GM12873 (cell line): ENCODE measurements around the gene MXD1.

ENCODE experiments used
- TF ChIP-seq, protein P1 (sequence below): IDR thresholded peaks from 2 replicates; pipeline ENCODE4 v1.5.1; 2012; ENCODE audit warnings: low read depth, mild to moderate bottlenecking, moderate library complexity, low read length, control low read depth; ENCODE audit not compliant: insufficient read depth; ENCODE audit errors: missing control alignments

Gene MXD1, protein sequence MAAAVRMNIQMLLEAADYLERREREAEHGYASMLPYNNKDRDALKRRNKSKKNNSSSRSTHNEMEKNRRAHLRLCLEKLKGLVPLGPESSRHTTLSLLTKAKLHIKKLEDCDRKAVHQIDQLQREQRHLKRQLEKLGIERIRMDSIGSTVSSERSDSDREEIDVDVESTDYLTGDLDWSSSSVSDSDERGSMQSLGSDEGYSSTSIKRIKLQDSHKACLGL

DNA sequence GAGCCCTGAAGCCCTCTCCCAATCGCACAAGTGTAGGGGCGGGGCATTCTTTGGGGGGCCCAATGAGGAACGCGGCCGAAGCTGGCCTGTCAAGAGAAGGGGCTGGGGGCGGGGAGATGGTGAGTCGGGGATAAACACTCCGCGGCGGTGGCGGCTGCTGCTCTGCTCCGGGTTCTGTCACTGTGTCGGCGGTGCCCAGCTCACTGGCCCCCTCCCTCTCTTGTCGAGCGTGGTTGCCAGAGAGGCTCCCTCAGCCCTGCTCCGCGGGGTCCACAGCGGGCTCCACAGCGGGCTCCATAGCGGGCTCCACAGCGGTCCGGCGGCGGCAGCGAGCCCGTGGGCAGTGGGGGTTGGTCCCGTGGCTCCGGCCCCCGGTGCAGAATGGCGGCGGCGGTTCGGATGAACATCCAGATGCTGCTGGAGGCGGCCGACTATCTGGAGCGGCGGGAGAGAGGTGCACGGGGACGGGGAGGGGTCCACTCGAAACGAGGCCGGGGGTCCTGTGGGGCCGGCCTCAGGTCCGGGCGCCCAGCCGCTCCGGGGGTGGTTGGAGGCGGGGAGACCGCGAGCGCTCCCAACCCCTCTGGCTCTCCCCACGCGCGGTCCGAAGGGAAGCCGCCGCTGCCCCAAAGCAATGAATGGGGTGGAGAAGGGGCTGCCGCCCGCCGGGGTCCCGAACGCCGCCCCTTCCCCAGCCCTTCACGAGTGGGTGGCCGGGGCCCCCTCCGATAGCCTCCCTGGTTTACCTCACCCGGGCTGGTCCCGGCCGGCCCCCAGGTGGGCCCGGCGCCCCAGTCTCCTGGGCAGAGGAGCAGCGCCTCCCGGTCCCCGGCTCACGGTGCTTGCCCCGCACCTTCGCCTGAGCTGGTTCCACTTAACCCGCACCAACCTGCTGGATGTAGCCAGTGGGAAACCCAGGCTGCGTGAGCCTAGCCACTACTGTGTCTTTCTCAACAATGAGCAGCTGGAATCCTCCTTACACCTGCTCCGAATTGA, at the start of gene MXD1:
Gene MXD1, plus strand, starts transcription at position 160 of the 996 bp plus-strand sequence. Its CDS starts 222 bp downstream, at position 382.
- TF ChIP-seq, protein P1, sequence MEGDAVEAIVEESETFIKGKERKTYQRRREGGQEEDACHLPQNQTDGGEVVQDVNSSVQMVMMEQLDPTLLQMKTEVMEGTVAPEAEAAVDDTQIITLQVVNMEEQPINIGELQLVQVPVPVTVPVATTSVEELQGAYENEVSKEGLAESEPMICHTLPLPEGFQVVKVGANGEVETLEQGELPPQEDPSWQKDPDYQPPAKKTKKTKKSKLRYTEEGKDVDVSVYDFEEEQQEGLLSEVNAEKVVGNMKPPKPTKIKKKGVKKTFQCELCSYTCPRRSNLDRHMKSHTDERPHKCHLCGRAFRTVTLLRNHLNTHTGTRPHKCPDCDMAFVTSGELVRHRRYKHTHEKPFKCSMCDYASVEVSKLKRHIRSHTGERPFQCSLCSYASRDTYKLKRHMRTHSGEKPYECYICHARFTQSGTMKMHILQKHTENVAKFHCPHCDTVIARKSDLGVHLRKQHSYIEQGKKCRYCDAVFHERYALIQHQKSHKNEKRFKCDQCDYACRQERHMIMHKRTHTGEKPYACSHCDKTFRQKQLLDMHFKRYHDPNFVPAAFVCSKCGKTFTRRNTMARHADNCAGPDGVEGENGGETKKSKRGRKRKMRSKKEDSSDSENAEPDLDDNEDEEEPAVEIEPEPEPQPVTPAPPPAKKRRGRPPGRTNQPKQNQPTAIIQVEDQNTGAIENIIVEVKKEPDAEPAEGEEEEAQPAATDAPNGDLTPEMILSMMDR: no peak

DNA sequence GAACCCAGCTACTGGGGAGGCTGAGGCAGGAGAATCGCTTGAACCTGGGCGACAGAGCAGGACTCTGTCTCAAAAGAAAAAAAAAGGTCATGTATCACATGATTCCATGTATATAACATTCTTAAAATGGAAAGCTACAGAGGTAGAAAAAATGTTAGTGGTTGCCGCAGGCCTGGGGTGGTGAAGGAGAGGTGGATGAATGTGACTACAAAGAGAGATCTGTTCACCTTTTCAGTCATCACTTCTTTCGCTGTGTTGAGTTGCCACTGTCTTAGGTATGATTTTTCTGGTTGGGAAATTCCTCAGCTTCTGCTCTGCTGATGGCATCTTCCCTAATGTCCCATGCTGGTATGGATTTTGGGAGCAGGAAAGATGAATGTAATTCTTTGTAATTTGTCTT, 26.5 kb upstream of the MXD1 start:
- TF ChIP-seq, protein P1: no peak

DNA sequence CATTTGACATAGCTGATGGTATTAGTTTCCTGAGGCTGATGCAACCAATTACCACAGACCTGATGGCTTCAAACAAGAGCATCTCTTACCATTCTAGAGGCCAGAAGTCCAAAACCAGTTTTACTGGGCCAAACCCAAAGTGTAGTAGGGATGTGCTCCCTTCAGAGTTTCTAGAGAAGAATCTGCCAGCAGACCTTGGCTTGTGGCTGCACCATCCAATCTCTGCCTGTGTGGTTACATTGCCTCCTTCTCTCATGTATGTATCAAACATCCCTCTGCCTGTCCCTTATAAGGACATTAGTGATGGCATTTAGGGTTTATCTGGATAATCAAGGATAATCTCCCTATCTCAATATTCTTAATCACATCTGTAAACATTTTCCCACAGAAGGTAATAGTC, 25.6 kb upstream of the MXD1 start:
- TF ChIP-seq, protein P1: no peak

DNA sequence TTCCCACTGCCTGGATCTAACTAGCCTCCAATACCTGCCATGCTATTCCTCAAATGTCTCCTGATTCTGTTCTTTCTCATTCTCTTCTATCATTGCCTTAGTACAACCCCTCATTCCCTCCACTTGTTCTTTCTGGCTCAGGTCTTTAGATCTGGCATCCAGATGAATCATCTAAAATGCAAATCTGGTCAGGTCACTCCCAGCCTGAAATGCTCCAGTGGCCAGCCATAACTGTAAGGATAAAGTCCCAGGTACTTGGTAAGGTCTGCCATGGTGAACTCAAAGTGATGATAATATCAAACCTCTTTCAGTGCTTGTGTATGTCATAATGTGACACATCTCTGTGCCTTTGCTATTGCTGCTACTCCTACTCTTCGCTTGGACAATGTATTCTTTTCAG, 24.0 kb upstream of the MXD1 start:
- TF ChIP-seq, protein P1: no peak

DNA sequence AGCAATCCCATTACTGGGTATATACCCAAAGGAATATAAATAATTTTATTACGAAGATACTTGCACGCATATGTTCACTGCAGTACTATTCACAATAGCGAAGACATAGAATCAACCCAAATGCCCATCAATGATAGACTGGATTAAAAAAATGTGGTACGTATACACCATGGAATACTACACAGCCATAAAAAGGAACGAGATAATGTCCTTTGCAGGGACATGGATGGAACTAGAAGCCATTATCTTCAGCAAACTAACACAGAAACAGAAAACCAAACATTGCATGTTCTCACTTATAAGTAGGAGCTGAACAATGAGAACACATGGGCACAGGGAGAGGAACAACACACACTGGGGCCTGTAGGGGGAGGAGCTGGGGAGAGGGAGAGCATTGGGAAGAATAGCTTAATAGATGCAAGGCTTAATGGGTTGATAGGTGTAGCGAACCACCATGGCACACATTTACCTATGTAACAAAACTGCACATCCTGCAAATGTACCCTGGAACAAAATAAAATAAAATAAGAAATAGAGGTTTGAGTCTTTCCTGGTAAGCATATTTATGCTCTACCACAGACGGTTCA, 22.0 kb upstream of the MXD1 start:
- TF ChIP-seq, protein P1: peak; percentile 15

DNA sequence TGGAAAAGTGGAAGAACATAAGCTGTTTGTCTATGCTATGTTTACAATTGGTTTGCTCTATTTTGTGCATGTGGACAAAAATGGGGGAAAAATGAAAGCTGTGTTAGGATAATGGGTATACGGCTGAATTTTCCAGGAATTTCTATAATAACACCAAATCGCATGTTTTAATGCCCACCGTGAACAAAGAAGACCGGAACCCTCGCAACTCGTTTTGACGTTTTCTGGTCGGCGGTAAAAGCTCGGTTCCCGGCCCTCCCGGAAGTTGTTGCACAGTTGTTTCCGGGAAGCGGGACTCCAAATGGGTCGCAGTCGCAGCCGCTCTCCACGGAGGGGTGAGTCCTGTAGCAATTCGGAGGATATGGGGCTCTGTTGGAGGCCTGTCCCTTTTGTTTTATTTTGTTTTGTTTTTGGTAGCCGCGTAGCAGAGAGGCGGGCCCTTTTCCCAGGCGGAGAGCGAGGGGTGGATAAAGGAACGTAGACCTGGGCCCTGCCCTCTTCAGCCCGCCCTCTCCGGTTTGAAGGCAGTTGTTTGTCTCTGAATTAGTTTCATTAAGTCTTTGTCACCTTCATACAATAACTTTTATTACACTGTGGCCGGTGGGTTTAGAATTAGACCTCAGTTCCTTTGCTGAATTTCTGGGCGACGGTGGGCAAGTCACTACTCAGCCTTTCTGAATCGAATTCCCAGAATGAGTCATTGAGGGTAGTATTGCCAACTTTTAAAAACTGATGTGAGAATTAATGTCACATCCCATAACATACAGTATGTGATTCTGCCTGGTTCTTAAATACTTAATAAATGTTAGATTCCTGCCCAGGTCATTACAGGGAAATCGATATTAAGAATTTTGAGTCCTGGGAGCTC, 21.0 kb upstream of the MXD1 start, which contains the start of gene SNRNP27:
Gene SNRNP27, plus strand, starts transcription at position 273 of the 868 bp plus-strand sequence. Its CDS starts 29 bp downstream, at position 302.
- TF ChIP-seq, protein P1: no peak
